Endothelial cell of umbilical vein (primary cell): ENCODE data around the gene SWAP70. TPM values are rescaled to one million over a fixed set of nuclear protein-coding genes. Genes with fewer than 3 reads are reported as not detected.
A peak's percentile ranks its signal among the peaks of the same experiment; 100 is the strongest.

ENCODE experiments used
- BruUV-seq: library from RNA; stranded (reverse); fragments of 400-500 nt; replicated peaks from 2 replicates; lab custom pipeline; 2021; lab: Mats Ljungman, UMichigan
- CTCF ChIA-PET: fragments of 300-600, 350-600 bp; sonication (Branson Sonifier 250); formaldehyde crosslinking; loops from one replicate; lab custom pipeline; 2021; ENCODE audit warnings: antibody characterized with exemption, inconsistent platforms; lab: Charles Lee
- POLR2A ChIA-PET: fragments of 300-600, 350-600 bp; sonication (Branson Sonifier 250); formaldehyde crosslinking; loops from one replicate; lab custom pipeline; 2021; ENCODE audit warnings: antibody characterized with exemption, inconsistent platforms; lab: Charles Lee
- DNase-seq: peaks from one replicate; pipeline ENCODE4 v3.0.0-alpha.2; 2011; ENCODE audit warnings: low read depth, low spot score
- FAIRE-seq: peaks from 2 replicates; lab custom pipeline; 2011; peaks lifted over from hg19 to GRCh38; lab: Jason Lieb, UNC
- H2AFZ ChIP-seq: 2 replicates; pipeline ENCODE4 v1.6.0; 2012; ENCODE audit warnings: low read depth, low read length, control low read depth, inconsistent platforms
- H3K27ac ChIP-seq: 2 replicates; pipeline ENCODE4 v1.5.1; 2011; ENCODE audit warnings: low read depth, mild to moderate bottlenecking, control low read depth, low read length, moderate library complexity; ENCODE audit not compliant: insufficient read depth
- H3K27me3 ChIP-seq, 2 experiments: 2 replicates each; pipeline versions ENCODE4 v1.6.0 to v1.6.1; 2011; ENCODE audit warnings: low read length in 2 of 2, mixed read lengths in 1 of 2; ENCODE audit not compliant: control insufficient read depth in 2 of 2, insufficient read depth in 2 of 2
- H3K36me3 ChIP-seq, 2 experiments: 2 replicates in 1 of 2; 3 replicates in 1 of 2; pipeline ENCODE4 v1.5.1; 2011; ENCODE audit warnings: low read length in 2 of 2, mild to moderate bottlenecking in 1 of 2, moderate library complexity in 1 of 2; ENCODE audit not compliant: control insufficient read depth in 2 of 2, insufficient read depth in 2 of 2; ENCODE audit errors: extremely low read depth in 1 of 2
- H3K4me1 ChIP-seq: 3 replicates; pipeline ENCODE4 v1.5.1; 2011; ENCODE audit warnings: mild to moderate bottlenecking, low read length; ENCODE audit not compliant: control insufficient read depth, insufficient read depth; ENCODE audit errors: extremely low read depth
- H3K4me2 ChIP-seq: 2 replicates; pipeline ENCODE4 v1.6.1; 2011; ENCODE audit warnings: low read length, control low read depth, mixed read lengths; ENCODE audit not compliant: insufficient read depth
- H3K4me3 ChIP-seq, 3 experiments: fragments of 200-600 bp in 1 of 3; sonication (generic), shearing (Covaris generic) in 1 of 3; replicated peaks in 1 of 3; 2 replicates each; pipeline ENCODE4 v1.5.1; 2011 to 2016; ENCODE audit warnings: control low read depth in 3 of 3, low read length in 3 of 3, mild to moderate bottlenecking in 2 of 3, inconsistent platforms in 1 of 3, low read depth in 1 of 3, moderate library complexity in 1 of 3; ENCODE audit not compliant: insufficient read depth in 1 of 3
- H3K79me2 ChIP-seq: 2 replicates; pipeline ENCODE4 v1.6.0; 2012; ENCODE audit warnings: low read length, inconsistent platforms; ENCODE audit not compliant: control insufficient read depth, insufficient read depth
- H3K9ac ChIP-seq: replicated peaks from 2 replicates; pipeline ENCODE3; 2011; ENCODE audit warnings: low read length, control low read depth; ENCODE audit not compliant: insufficient read depth; ENCODE audit errors: extremely low read depth
- H3K9me1 ChIP-seq: replicated peaks from 3 replicates; pipeline ENCODE4 v1.6.0; 2011; ENCODE audit warnings: mild to moderate bottlenecking, low read length; ENCODE audit not compliant: control insufficient read depth, insufficient read depth; ENCODE audit errors: extremely low read depth
- H3K9me3 ChIP-seq: replicated peaks from 2 replicates; pipeline ENCODE4 v1.5.1; 2012; ENCODE audit warnings: low read length, inconsistent platforms; ENCODE audit not compliant: control insufficient read depth, insufficient read depth
- H4K20me1 ChIP-seq: replicated peaks from 2 replicates; pipeline ENCODE3; 2011; ENCODE audit warnings: mild to moderate bottlenecking, low read length; ENCODE audit not compliant: control insufficient read depth, insufficient read depth; ENCODE audit errors: extremely low read depth
- EZH2 ChIP-seq: IDR thresholded peaks from 2 replicates; pipeline ENCODE4 v1.6.1; 2012; ENCODE audit warnings: borderline replicate concordance, low read depth, mild to moderate bottlenecking, moderate library complexity, low read length, inconsistent platforms; ENCODE audit not compliant: severe bottlenecking
- FOS ChIP-seq: IDR thresholded peaks from 2 replicates; pipeline ENCODE4 v1.6.1; 2011; ENCODE audit warnings: mild to moderate bottlenecking, low read length, moderate library complexity, borderline replicate concordance; ENCODE audit not compliant: insufficient read depth
- GATA2 ChIP-seq: IDR thresholded peaks from 2 replicates; pipeline ENCODE4 v1.7.0; 2011; ENCODE audit warnings: low read depth, mild to moderate bottlenecking, moderate library complexity, mixed read lengths, low read length; ENCODE audit not compliant: insufficient read length, insufficient read depth
- JUN ChIP-seq: IDR thresholded peaks from 2 replicates; pipeline ENCODE4 v1.6.1; 2011; ENCODE audit warnings: borderline replicate concordance, low read depth; ENCODE audit not compliant: insufficient read length, insufficient read depth
- MYC ChIP-seq: IDR thresholded peaks from one replicate; pipeline ENCODE4 v1.6.1; 2011; ENCODE audit warnings: mild to moderate bottlenecking, low read depth, low read length
- POLR2A ChIP-seq: IDR thresholded peaks from 2 replicates; pipeline ENCODE4 v1.6.1; 2012; ENCODE audit warnings: low read depth, mild to moderate bottlenecking, control low read depth, low read length
- POLR2AphosphoS5 ChIP-seq: IDR thresholded peaks from 2 replicates; pipeline ENCODE4 v1.6.1; 2012; ENCODE audit warnings: low read depth, mild to moderate bottlenecking, control low read depth, low read length, moderate library complexity; ENCODE audit not compliant: insufficient read depth
- dilution Hi-C: fragments of 300-500 bp; cut with MboI; formaldehyde crosslinking; loops from one replicate; pipeline ENCODE4 v1.15.0; 2019; ENCODE audit warnings: low sequenced_read_pairs; ENCODE audit not compliant: extremely low pct_ligation_motif_present
- intact Hi-C: fragments of 100-400 bp; cut with micrococcal nuclease; formaldehyde crosslinking; loops from one replicate; pipeline ENCODE4 v1.10.0; 2022
- polyA plus RNA-seq, 4 experiments: library from polyadenylated mRNA; depleted of rRNA in 3 of 4; stranded (reverse) in 3 of 4; unstranded in 1 of 4; fragments of >200 nt; gene quantifications; 2 replicates each; pipeline versions ENCODE4 v1.2.1 to v1.2.3, GENCODE V29; 2011 to 2012; ENCODE audit warnings: missing spikeins in 1 of 4
- total RNA-seq: library from RNA; stranded (reverse); gene quantifications from 2 replicates; pipeline ENCODE4 v1.2.3, GENCODE V29; 2021
- TF ChIP-seq, protein P1 (sequence below): IDR thresholded peaks from 2 replicates; pipeline ENCODE4 v1.6.1; 2011; ENCODE audit not compliant: insufficient read depth, insufficient read length
- TF ChIP-seq, protein P2 (sequence below), 2 donors: IDR thresholded peaks; 1 replicate in 1 of 2; 2 replicates in 1 of 2; pipeline ENCODE4 v1.5.1; 2011; ENCODE audit warnings: low read length in 2 of 2, mild to moderate bottlenecking in 2 of 2, moderate library complexity in 2 of 2, control low read depth in 1 of 2, inconsistent platforms in 1 of 2, low read depth in 1 of 2; ENCODE audit not compliant: insufficient read depth in 1 of 2; ENCODE audit errors: extremely low read depth in 1 of 2

Gene SWAP70
- total and polyA plus RNA-seq, 2 donors (not counting 3 experiments of a cell fraction or from before 2014, with no cell fraction given), result 52.5 to 165 TPM

DNA sequence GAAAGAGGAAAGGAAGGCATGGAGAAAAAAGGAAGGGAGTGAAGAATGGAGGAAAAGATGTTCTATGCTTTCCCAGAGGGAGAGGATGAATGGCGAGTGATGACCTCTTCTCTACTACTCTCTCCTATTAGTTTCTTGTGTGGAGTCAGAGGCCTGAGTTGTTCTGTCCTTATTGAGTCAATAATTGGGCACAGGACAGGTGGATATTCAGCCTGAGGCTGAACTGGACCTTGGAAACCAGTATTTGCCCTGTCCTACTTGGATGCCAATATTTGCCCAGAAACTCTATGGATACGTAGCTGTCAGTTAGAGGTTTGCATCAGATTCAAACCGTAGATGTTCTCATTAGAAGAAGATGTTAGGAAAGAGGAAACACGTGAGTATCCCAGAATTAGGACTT lies 17.6 kb upstream of the SWAP70 start:
- dilution Hi-C loops, result no loop called here
- FAIRE-seq (peak; percentile 21), DNase-seq (no peak)
- H3K9ac ChIP-seq, result no peak overlapping the region
- no peak overlapping the region for H3K27ac ChIP-seq
- BruUV-seq, result no TSS peak
- ChIA-PET POLR2A (no interaction called here), CTCF (interaction anchor here (0.6 to 0.7 kb wide), 2 partner anchors 10 to 111 kb away, joined by 3 to 4 read pairs; no protein-coding TSS in a partner anchor)
- H3K79me2 ChIP-seq, result no peaks in the 10 kb centered on the region
- H2AFZ ChIP-seq, result no peak overlapping the region
- H3K27me3 ChIP-seq, result no peaks in the 10 kb centered on the region
- no peaks in the 10 kb centered on the region for H4K20me1 ChIP-seq
- H3K9me1 ChIP-seq, result no peaks in the 10 kb centered on the region
- TF ChIP-seq FOS, result no peak
- no peak for TF ChIP-seq JUN
- TF ChIP-seq, protein P1, sequence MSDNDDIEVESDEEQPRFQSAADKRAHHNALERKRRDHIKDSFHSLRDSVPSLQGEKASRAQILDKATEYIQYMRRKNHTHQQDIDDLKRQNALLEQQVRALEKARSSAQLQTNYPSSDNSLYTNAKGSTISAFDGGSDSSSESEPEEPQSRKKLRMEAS, result no peak
- no peak for TF ChIP-seq POLR2AphosphoS5
- TF ChIP-seq POLR2A, result no peak
- TF ChIP-seq MYC, result no peak
- no peak for TF ChIP-seq GATA2
- no peaks in the 10 kb centered on the region for H3K36me3 ChIP-seq
- intact Hi-C loops, result no loop called here
- H3K4me3 ChIP-seq, result no peak overlapping the region
- no peak overlapping the region for H3K4me2 ChIP-seq
- H3K4me1 ChIP-seq, result no peaks in the 10 kb centered on the region
- no peaks in the 10 kb centered on the region for H3K9me3 ChIP-seq

DNA sequence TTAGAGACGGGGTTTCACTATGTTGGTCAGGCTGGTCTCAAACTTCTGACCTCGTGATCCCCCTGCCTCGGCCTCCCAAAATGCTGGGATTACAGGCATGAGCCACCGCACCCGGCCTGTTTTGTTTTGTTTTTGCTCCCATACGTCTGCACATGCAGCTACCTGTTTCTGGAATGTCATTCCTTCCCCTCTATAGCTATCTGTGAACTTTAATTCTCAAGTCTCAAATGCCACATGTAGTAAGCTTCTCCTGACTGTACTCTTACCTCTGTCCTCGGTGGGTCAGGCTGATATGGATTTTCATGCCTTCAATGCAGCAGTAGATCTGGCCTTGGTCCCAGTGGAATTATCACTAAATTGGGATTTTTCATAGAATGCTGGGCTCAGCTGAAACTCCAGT lies 12.4 kb upstream of the SWAP70 start:
- intact Hi-C loops (no loop called here), dilution Hi-C loops (no loop called here)
- no peak for DNase-seq
- no TSS peak for BruUV-seq
- TF ChIP-seq, protein P2, sequence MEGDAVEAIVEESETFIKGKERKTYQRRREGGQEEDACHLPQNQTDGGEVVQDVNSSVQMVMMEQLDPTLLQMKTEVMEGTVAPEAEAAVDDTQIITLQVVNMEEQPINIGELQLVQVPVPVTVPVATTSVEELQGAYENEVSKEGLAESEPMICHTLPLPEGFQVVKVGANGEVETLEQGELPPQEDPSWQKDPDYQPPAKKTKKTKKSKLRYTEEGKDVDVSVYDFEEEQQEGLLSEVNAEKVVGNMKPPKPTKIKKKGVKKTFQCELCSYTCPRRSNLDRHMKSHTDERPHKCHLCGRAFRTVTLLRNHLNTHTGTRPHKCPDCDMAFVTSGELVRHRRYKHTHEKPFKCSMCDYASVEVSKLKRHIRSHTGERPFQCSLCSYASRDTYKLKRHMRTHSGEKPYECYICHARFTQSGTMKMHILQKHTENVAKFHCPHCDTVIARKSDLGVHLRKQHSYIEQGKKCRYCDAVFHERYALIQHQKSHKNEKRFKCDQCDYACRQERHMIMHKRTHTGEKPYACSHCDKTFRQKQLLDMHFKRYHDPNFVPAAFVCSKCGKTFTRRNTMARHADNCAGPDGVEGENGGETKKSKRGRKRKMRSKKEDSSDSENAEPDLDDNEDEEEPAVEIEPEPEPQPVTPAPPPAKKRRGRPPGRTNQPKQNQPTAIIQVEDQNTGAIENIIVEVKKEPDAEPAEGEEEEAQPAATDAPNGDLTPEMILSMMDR (IDR thresholded peaks at IDR 0.05; ENCODE audit: extremely low read depth in 1 of 2, insufficient read depth in 1 of 2, low read depth in 1 of 2, low read length in 2 of 2), result no peak
- no peak for TF ChIP-seq JUN
- TF ChIP-seq FOS, result no peak
- TF ChIP-seq, protein P1, result no peak
- no peak for TF ChIP-seq POLR2A
- no peak for TF ChIP-seq POLR2AphosphoS5
- no peak for TF ChIP-seq MYC
- no peak for TF ChIP-seq EZH2
- ChIA-PET CTCF (interaction anchor here (0.8 to 1.9 kb wide), 3 partner anchors 12 to 38 kb away, joined by 3 to 6 read pairs (median 3); no protein-coding TSS in a partner anchor), POLR2A (no interaction called here)
- Histone ChIP-seq H4K20me1 (no peaks in the 10 kb centered on the region), H3K4me1 (peaks cover 17% of the 10 kb centered on the region), H3K4me3 (no peak overlapping the region), H3K9ac (no peak overlapping the region), H3K27ac (peak overlapping the region; percentile 25), H3K79me2 (no peaks in the 10 kb centered on the region), H3K27me3 (no peaks in the 10 kb centered on the region), H3K4me2 (no peak overlapping the region), H3K9me3 (no peaks in the 10 kb centered on the region), H3K9me1 (no peaks in the 10 kb centered on the region), H3K36me3 (no peaks in the 10 kb centered on the region), H2AFZ (no peak overlapping the region)
- no peak for FAIRE-seq
